ENCODE results near the gene VWA2.

- TF ChIP-seq CTCF (IDR thresholded peaks at IDR 0.05): no peak
- TF ChIP-seq POLR2AphosphoS5 (IDR thresholded peaks at IDR 0.05): no peak
- TF ChIP-seq POLR2A (IDR thresholded peaks at IDR 0.05): no peak
Observed at GRCh38 chr10:114234132-114234531, 4.9 kb upstream of the VWA2 start.

All from transverse colon (tissue), 4 donors.